ENCODE results near the gene ADGRA1. TPM values are rescaled to one million over a fixed set of nuclear protein-coding genes. Genes with fewer than 3 reads are reported as not detected.

Gene ADGRA1
- total and polyA plus RNA-seq, 2 experiments from 2014 or later, result 0.23 to 0.52 TPM

DNA sequence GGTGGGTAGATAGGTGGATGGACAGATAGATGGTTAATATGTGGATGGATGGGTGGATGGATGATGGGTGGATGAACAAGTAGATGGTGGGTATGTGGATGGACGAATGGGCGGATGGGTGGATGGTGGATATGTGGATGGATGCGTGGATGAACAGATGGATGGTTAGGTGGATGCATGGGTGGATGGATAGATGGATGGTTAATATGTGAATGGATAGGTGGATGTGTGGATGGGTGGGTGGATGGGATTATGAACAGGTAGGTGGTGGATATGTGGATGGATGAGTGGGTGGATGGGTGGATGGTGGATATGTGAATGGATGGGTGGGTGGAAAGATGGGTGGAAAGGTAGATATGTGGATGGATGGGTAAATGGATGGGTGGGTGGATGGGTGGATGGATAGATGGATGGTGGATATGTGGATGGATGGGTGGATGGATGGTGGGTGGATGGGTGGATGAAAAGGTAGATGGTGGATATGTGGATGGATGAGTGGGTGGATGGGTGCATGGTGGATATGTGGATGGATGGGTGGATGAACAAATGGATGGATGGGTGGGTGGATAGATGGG, 87.1 kb downstream of the ADGRA1 start:
- Histone ChIP-seq H3K4me3 (no peak overlapping the region), H3F3A (replicated peaks; ENCODE audit: low read depth) (peaks cover 18% of the 10 kb centered on the region), H3K4me1 (ENCODE audit: insufficient read depth) (no peaks in the 10 kb centered on the region), H4K20me1 (replicated peaks; ENCODE audit: insufficient read depth) (no peaks in the 10 kb centered on the region), H3K27ac (ENCODE audit: low read depth) (no peak overlapping the region), H2AFZ (no peak overlapping the region), H3K4me2 (no peak overlapping the region), H3K27me3 (ENCODE audit: insufficient read depth) (no peaks in the 10 kb centered on the region), H3K79me2 (replicated peaks; ENCODE audit: insufficient read depth) (no peaks in the 10 kb centered on the region), H3K36me3 (ENCODE audit: insufficient read depth) (no peaks in the 10 kb centered on the region), H3K9me2 (ENCODE audit: insufficient read depth) (peaks cover 9% of the 10 kb centered on the region; the same call in 1 of the 2 replicates)
- Mint-ChIP-seq H3K4me1 (no peaks in the 10 kb centered on the region), H3K27me3 (ENCODE audit: insufficient read depth, low read depth, poor library complexity) (peaks cover 12% of the 10 kb centered on the region), H3K27ac (no peak overlapping the region), H3K9me3 (peaks cover 25% of the 10 kb centered on the region), H3K4me3 (no peak overlapping the region), H3K36me3 (ENCODE audit: low read depth) (peaks cover 20% of the 10 kb centered on the region)
- ATAC-seq (no peak), DNase-seq (ENCODE audit: low spot score) (no peak)
- TF ChIP-seq ZNF331 (CRISPR knock-in tag; IDR thresholded peaks at IDR 0.05; ENCODE audit: low read depth), result no peak
- TF ChIP-seq, protein P1, sequence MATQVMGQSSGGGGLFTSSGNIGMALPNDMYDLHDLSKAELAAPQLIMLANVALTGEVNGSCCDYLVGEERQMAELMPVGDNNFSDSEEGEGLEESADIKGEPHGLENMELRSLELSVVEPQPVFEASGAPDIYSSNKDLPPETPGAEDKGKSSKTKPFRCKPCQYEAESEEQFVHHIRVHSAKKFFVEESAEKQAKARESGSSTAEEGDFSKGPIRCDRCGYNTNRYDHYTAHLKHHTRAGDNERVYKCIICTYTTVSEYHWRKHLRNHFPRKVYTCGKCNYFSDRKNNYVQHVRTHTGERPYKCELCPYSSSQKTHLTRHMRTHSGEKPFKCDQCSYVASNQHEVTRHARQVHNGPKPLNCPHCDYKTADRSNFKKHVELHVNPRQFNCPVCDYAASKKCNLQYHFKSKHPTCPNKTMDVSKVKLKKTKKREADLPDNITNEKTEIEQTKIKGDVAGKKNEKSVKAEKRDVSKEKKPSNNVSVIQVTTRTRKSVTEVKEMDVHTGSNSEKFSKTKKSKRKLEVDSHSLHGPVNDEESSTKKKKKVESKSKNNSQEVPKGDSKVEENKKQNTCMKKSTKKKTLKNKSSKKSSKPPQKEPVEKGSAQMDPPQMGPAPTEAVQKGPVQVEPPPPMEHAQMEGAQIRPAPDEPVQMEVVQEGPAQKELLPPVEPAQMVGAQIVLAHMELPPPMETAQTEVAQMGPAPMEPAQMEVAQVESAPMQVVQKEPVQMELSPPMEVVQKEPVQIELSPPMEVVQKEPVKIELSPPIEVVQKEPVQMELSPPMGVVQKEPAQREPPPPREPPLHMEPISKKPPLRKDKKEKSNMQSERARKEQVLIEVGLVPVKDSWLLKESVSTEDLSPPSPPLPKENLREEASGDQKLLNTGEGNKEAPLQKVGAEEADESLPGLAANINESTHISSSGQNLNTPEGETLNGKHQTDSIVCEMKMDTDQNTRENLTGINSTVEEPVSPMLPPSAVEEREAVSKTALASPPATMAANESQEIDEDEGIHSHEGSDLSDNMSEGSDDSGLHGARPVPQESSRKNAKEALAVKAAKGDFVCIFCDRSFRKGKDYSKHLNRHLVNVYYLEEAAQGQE (IDR thresholded peaks at IDR 0.05; ENCODE audit: unreplicated experiment), result no peak
- TF ChIP-seq, protein P2, sequence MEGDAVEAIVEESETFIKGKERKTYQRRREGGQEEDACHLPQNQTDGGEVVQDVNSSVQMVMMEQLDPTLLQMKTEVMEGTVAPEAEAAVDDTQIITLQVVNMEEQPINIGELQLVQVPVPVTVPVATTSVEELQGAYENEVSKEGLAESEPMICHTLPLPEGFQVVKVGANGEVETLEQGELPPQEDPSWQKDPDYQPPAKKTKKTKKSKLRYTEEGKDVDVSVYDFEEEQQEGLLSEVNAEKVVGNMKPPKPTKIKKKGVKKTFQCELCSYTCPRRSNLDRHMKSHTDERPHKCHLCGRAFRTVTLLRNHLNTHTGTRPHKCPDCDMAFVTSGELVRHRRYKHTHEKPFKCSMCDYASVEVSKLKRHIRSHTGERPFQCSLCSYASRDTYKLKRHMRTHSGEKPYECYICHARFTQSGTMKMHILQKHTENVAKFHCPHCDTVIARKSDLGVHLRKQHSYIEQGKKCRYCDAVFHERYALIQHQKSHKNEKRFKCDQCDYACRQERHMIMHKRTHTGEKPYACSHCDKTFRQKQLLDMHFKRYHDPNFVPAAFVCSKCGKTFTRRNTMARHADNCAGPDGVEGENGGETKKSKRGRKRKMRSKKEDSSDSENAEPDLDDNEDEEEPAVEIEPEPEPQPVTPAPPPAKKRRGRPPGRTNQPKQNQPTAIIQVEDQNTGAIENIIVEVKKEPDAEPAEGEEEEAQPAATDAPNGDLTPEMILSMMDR (conservative IDR thresholded peaks at IDR 0.05; ENCODE audit: low read depth in 2 of 2), result no peak
- no peak for TF ChIP-seq EZH2phosphoT487 (IDR thresholded peaks at IDR 0.05; ENCODE audit: unreplicated experiment)
- TF ChIP-seq CREB1 (CRISPR knock-in tag; IDR thresholded peaks at IDR 0.05; ENCODE audit: low read depth), result no peak
- TF ChIP-seq ZNF114 (CRISPR knock-in tag; IDR thresholded peaks at IDR 0.05), result no peak
- TF ChIP-seq POLR2AphosphoS5 (IDR thresholded peaks at IDR 0.05; ENCODE audit: low read depth), result no peak
- TF ChIP-seq NANOG (IDR thresholded peaks at IDR 0.05; ENCODE audit: borderline replicate concordance), result no peak
- TF ChIP-seq STAT1 (IDR thresholded peaks at IDR 0.05; ENCODE audit: unreplicated experiment), result no peak
- TF ChIP-seq, protein P3, sequence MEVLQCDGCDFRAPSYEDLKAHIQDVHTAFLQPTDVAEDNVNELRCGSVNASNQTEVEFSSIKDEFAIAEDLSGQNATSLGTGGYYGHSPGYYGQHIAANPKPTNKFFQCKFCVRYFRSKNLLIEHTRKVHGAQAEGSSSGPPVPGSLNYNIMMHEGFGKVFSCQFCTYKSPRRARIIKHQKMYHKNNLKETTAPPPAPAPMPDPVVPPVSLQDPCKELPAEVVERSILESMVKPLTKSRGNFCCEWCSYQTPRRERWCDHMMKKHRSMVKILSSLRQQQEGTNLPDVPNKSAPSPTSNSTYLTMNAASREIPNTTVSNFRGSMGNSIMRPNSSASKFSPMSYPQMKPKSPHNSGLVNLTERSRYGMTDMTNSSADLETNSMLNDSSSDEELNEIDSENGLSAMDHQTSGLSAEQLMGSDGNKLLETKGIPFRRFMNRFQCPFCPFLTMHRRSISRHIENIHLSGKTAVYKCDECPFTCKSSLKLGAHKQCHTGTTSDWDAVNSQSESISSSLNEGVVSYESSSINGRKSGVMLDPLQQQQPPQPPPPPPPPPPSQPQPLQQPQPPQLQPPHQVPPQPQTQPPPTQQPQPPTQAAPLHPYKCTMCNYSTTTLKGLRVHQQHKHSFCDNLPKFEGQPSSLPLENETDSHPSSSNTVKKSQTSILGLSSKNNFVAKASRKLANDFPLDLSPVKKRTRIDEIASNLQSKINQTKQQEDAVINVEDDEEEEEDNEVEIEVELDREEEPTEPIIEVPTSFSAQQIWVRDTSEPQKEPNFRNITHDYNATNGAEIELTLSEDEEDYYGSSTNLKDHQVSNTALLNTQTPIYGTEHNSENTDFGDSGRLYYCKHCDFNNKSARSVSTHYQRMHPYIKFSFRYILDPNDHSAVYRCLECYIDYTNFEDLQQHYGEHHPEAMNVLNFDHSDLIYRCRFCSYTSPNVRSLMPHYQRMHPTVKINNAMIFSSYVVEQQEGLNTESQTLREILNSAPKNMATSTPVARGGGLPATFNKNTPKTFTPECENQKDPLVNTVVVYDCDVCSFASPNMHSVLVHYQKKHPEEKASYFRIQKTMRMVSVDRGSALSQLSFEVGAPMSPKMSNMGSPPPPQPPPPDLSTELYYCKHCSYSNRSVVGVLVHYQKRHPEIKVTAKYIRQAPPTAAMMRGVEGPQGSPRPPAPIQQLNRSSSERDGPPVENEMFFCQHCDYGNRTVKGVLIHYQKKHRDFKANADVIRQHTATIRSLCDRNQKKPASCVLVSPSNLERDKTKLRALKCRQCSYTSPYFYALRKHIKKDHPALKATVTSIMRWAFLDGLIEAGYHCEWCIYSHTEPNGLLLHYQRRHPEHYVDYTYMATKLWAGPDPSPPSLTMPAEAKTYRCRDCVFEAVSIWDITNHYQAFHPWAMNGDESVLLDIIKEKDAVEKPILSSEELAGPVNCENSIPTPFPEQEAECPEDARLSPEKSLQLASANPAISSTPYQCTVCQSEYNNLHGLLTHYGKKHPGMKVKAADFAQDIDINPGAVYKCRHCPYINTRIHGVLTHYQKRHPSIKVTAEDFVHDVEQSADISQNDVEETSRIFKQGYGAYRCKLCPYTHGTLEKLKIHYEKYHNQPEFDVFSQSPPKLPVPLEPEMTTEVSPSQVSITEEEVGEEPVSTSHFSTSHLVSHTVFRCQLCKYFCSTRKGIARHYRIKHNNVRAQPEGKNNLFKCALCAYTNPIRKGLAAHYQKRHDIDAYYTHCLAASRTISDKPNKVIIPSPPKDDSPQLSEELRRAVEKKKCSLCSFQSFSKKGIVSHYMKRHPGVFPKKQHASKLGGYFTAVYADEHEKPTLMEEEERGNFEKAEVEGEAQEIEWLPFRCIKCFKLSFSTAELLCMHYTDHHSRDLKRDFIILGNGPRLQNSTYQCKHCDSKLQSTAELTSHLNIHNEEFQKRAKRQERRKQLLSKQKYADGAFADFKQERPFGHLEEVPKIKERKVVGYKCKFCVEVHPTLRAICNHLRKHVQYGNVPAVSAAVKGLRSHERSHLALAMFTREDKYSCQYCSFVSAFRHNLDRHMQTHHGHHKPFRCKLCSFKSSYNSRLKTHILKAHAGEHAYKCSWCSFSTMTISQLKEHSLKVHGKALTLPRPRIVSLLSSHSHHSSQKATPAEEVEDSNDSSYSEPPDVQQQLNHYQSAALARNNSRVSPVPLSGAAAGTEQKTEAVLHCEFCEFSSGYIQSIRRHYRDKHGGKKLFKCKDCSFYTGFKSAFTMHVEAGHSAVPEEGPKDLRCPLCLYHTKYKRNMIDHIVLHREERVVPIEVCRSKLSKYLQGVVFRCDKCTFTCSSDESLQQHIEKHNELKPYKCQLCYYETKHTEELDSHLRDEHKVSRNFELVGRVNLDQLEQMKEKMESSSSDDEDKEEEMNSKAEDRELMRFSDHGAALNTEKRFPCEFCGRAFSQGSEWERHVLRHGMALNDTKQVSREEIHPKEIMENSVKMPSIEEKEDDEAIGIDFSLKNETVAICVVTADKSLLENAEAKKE (CRISPR knock-in tag; IDR thresholded peaks at IDR 0.05), result no peak
- TF ChIP-seq, protein P4, sequence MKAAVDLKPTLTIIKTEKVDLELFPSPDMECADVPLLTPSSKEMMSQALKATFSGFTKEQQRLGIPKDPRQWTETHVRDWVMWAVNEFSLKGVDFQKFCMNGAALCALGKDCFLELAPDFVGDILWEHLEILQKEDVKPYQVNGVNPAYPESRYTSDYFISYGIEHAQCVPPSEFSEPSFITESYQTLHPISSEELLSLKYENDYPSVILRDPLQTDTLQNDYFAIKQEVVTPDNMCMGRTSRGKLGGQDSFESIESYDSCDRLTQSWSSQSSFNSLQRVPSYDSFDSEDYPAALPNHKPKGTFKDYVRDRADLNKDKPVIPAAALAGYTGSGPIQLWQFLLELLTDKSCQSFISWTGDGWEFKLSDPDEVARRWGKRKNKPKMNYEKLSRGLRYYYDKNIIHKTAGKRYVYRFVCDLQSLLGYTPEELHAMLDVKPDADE (IDR thresholded peaks at IDR 0.05), result no peak
- TF ChIP-seq JUNB (IDR thresholded peaks at IDR 0.05; ENCODE audit: unreplicated experiment), result no peak
- TF ChIP-seq EZH2 (IDR thresholded peaks at IDR 0.05; ENCODE audit: low read depth, unreplicated experiment), result no peak
